Mesenchymal stem cell (in vitro differentiated cells and primary cell): ENCODE measurements around the gene DPPA3.
"Not testable (repeated sequence)": the region's sequence is repeated elsewhere in the genome, so short reads cannot be mapped to it uniquely, and the experiment has no call there.

Experiments used
- DNase-seq: peaks from one replicate; pipeline ENCODE4 v3.0.0-alpha.2; 2013
- H2AFZ ChIP-seq: one replicate; pipeline ENCODE4 v1.6.1; 2013; ENCODE audit warnings: low read depth, mild to moderate bottlenecking, control low read depth, inconsistent platforms, low read length, moderate library complexity
- H2AK5ac ChIP-seq: 2 replicates; pipeline ENCODE4 v1.6.1; 2013; ENCODE audit warnings: low read length, moderate library complexity, mild to moderate bottlenecking, inconsistent platforms; ENCODE audit not compliant: severe bottlenecking
- H2BK120ac ChIP-seq: one replicate; pipeline ENCODE4 v1.6.1; 2013; ENCODE audit warnings: low read depth, mild to moderate bottlenecking, inconsistent platforms, low read length, moderate library complexity
- H2BK12ac ChIP-seq, 2 experiments: one replicate each; pipeline ENCODE4 v1.6.1; 2013; ENCODE audit warnings: inconsistent platforms in 2 of 2, low read length in 2 of 2, mild to moderate bottlenecking in 2 of 2, moderate library complexity in 2 of 2, control low read depth in 1 of 2
- H2BK15ac ChIP-seq: one replicate; pipeline ENCODE4 v1.6.1; 2013; ENCODE audit warnings: mild to moderate bottlenecking, low read depth, inconsistent platforms; ENCODE audit not compliant: poor library complexity, severe bottlenecking
- H2BK5ac ChIP-seq: 2 replicates; pipeline ENCODE4 v1.6.1; 2013; ENCODE audit warnings: low read depth, mild to moderate bottlenecking, low read length, control low read depth, inconsistent platforms; ENCODE audit not compliant: poor library complexity, severe bottlenecking
- H3K14ac ChIP-seq, 2 experiments: one replicate each; pipeline ENCODE4 v1.6.1; 2013; ENCODE audit warnings: inconsistent platforms in 2 of 2, low read length in 2 of 2, control low read depth in 1 of 2, mild to moderate bottlenecking in 1 of 2, moderate library complexity in 1 of 2
- H3K18ac ChIP-seq, 2 experiments: one replicate each; pipeline ENCODE4 v1.6.1; 2013; ENCODE audit warnings: inconsistent platforms in 2 of 2, low read length in 2 of 2, control low read depth in 1 of 2, low read depth in 1 of 2, mild to moderate bottlenecking in 1 of 2
- H3K23ac ChIP-seq, 2 experiments: one replicate each; pipeline ENCODE4 v1.6.1; 2013; ENCODE audit warnings: inconsistent platforms in 2 of 2, low read length in 2 of 2, mild to moderate bottlenecking in 2 of 2, moderate library complexity in 2 of 2, control low read depth in 1 of 2
- H3K27ac ChIP-seq: 2 replicates; pipeline ENCODE4 v1.5.1; 2013; ENCODE audit warnings: mild to moderate bottlenecking, moderate library complexity, low read length, control low read depth, inconsistent platforms; ENCODE audit not compliant: poor library complexity, severe bottlenecking
- H3K27me3 ChIP-seq, 2 experiments: 2 replicates each; pipeline versions ENCODE4 v1.6.1 to v1.7.0; 2013; ENCODE audit warnings: low read length in 2 of 2, mild to moderate bottlenecking in 2 of 2, moderate library complexity in 2 of 2, control low read depth in 1 of 2, inconsistent platforms in 1 of 2; ENCODE audit not compliant: control insufficient read depth in 1 of 2, insufficient read depth in 1 of 2
- H3K36me3 ChIP-seq, 2 experiments: 2 replicates each; pipeline versions ENCODE4 v1.6.1 to v1.7.0; 2013; ENCODE audit warnings: low read length in 2 of 2, control low read depth in 1 of 2, inconsistent platforms in 1 of 2, low read depth in 1 of 2, mild to moderate bottlenecking in 1 of 2; ENCODE audit not compliant: insufficient read depth in 2 of 2, control insufficient read depth in 1 of 2
- H3K4ac ChIP-seq, 2 experiments: one replicate each; pipeline ENCODE4 v1.6.1; 2013; ENCODE audit warnings: inconsistent platforms in 2 of 2, low read length in 2 of 2, mild to moderate bottlenecking in 2 of 2, moderate library complexity in 2 of 2, control low read depth in 1 of 2, low read depth in 1 of 2
- H3K4me1 ChIP-seq: 2 replicates; pipeline ENCODE4 v1.6.1; 2013; ENCODE audit warnings: low read depth, low read length, control low read depth; ENCODE audit not compliant: control insufficient read depth, insufficient read depth
- H3K4me2 ChIP-seq: 2 replicates; pipeline ENCODE4 v1.6.1; 2013; ENCODE audit warnings: low read length, mild to moderate bottlenecking, inconsistent platforms; ENCODE audit not compliant: poor library complexity, severe bottlenecking
- H3K4me3 ChIP-seq, 2 experiments: 2 replicates each; pipeline versions ENCODE4 v1.5.1 to v1.7.0; 2013; ENCODE audit warnings: low read length in 2 of 2, mild to moderate bottlenecking in 2 of 2, control low read depth in 1 of 2, low read depth in 1 of 2; ENCODE audit not compliant: insufficient read depth in 1 of 2
- H3K79me1 ChIP-seq: replicated peaks from 2 replicates; pipeline ENCODE4 v1.6.1; 2013; ENCODE audit warnings: mild to moderate bottlenecking, control low read depth, low read length, inconsistent platforms; ENCODE audit not compliant: poor library complexity, severe bottlenecking
- H3K9ac ChIP-seq: 2 replicates; pipeline ENCODE4 v1.7.0; 2013; ENCODE audit warnings: mild to moderate bottlenecking, low read length, moderate library complexity
- H3K9me3 ChIP-seq: 2 replicates; pipeline ENCODE4 v1.7.0; 2013; ENCODE audit warnings: mild to moderate bottlenecking, low read length; ENCODE audit not compliant: control insufficient read depth
- H4K8ac ChIP-seq: one replicate; pipeline ENCODE4 v1.6.1; 2013; ENCODE audit warnings: inconsistent platforms, mild to moderate bottlenecking, low read length, moderate library complexity
- H4K91ac ChIP-seq: one replicate; pipeline ENCODE4 v1.6.1; 2013; ENCODE audit warnings: mild to moderate bottlenecking, low read length, inconsistent platforms
- WGBS: methylation state at CpG from one replicate; pipeline ENCODE4 v1.1.7; 2013; ENCODE audit warnings: mixed read lengths; 5-methylcytosine and 5-hydroxymethylcytosine counted together

DPPA3 gene

GRCh38 chr12:7751394-7751793 lies 40.2 kb downstream of the DPPA3 start:
- DNase-seq: no peak
- Histone ChIP-seq H2BK15ac (no peak overlapping the region), H3K4ac (no peak overlapping the region), H3K36me3 (no peaks in the 10 kb centered on the region), H3K4me2 (no peak overlapping the region), H3K9me3 (no peaks in the 10 kb centered on the region), H3K27me3 (no peaks in the 10 kb centered on the region), H4K91ac (no peak overlapping the region), H3K27ac (no peak overlapping the region), H3K14ac (no peak overlapping the region), H3K4me1 (peaks cover 1% of the 10 kb centered on the region), H3K9ac (no peak overlapping the region), H2BK12ac (no peak overlapping the region), H2BK120ac (no peak overlapping the region), H2AFZ (no peak overlapping the region), H3K18ac (no peak overlapping the region), H3K79me1 (no peaks in the 10 kb centered on the region), H4K8ac (no peak overlapping the region), H3K4me3 (no peak overlapping the region), H3K23ac (no peak overlapping the region), H2AK5ac (no peak overlapping the region), H2BK5ac (no peak overlapping the region)
- 96% methylated on average over 20 of the region's 20 CpGs for WGBS

- not testable (repeated sequence) for H3K36me3 ChIP-seq, H3K79me1 ChIP-seq, H2BK120ac ChIP-seq, H3K9ac ChIP-seq, H2AK5ac ChIP-seq, H3K23ac ChIP-seq, H4K91ac ChIP-seq, H3K4ac ChIP-seq, H3K27ac ChIP-seq, DNase-seq, H3K18ac ChIP-seq, H2AFZ ChIP-seq, H2BK5ac ChIP-seq, H4K8ac ChIP-seq, H2BK12ac ChIP-seq, H3K4me1 ChIP-seq, H3K27me3 ChIP-seq, H3K4me3 ChIP-seq, H3K14ac ChIP-seq, H2BK15ac ChIP-seq, H3K9me3 ChIP-seq, H3K4me2 ChIP-seq
- 95% methylated on average over 25 of the region's 48 CpGs for WGBS
Observed at GRCh38 chr12:7751941-7752922, 41.0 kb downstream of the DPPA3 start.

GRCh38 chr12:7755668-7756067 lies 44.4 kb downstream of the DPPA3 start:
- H3K27ac ChIP-seq, H3K79me1 ChIP-seq, H2BK120ac ChIP-seq, H3K4me1 ChIP-seq, H3K23ac ChIP-seq, H2AK5ac ChIP-seq, H4K91ac ChIP-seq, H3K4me2 ChIP-seq, H2BK12ac ChIP-seq, H3K9ac ChIP-seq, H3K14ac ChIP-seq, H3K18ac ChIP-seq, H2AFZ ChIP-seq, H2BK5ac ChIP-seq, H3K27me3 ChIP-seq, H3K36me3 ChIP-seq, H3K4me3 ChIP-seq, DNase-seq, H3K4ac ChIP-seq, H3K9me3 ChIP-seq, H2BK15ac ChIP-seq, H4K8ac ChIP-seq: not testable (repeated sequence)
- 88% methylated on average over 9 of the region's 9 CpGs for WGBS

- H2AFZ ChIP-seq: no peak overlapping the region
- no peak overlapping the region for H3K14ac ChIP-seq
- no peaks in the 10 kb centered on the region for H3K9me3 ChIP-seq
- H3K27me3 ChIP-seq: peaks cover 0 to 9% of the 10 kb centered on the region in 2 experiments
- WGBS: 50% methylated on average over 1 of the region's 2 CpGs
- no peak overlapping the region for H3K4me2 ChIP-seq
- H3K79me1 ChIP-seq: no peaks in the 10 kb centered on the region
- no peak overlapping the region for H2BK15ac ChIP-seq
- no peak overlapping the region for H2BK12ac ChIP-seq
- no peak overlapping the region for H3K27ac ChIP-seq
- H3K4ac ChIP-seq: no peak overlapping the region
- DNase-seq: no peak
- H3K4me1 ChIP-seq: no peaks in the 10 kb centered on the region
- H2BK120ac ChIP-seq: no peak overlapping the region
- H4K91ac ChIP-seq: no peak overlapping the region
- H4K8ac ChIP-seq: no peak overlapping the region
- H3K9ac ChIP-seq: no peak overlapping the region
- H2BK5ac ChIP-seq: no peak overlapping the region
- no peak overlapping the region for H3K4me3 ChIP-seq
- no peak overlapping the region for H3K23ac ChIP-seq
- no peak overlapping the region for H2AK5ac ChIP-seq
- H3K18ac ChIP-seq: no peak overlapping the region
- H3K36me3 ChIP-seq: no peaks in the 10 kb centered on the region
Observed at GRCh38 chr12:7756993-7757392, 45.8 kb downstream of the DPPA3 start.
